Measurements from ENCODE around the gene DAP.
"Not testable (repeated sequence)": the region's sequence is repeated elsewhere in the genome, so short reads cannot be mapped to it uniquely, and the experiment has no call there.

Gene DAP

GRCh38 chr5:10649666-10650380, 111.2 kb downstream of the DAP start:
- peak; percentile 74 for DNase-seq

GRCh38 chr5:10648806-10649665, 112.0 kb downstream of the DAP start:
- no peak for DNase-seq

GRCh38 chr5:10647640-10648039, 113.4 kb downstream of the DAP start:
- DNase-seq = no peak

GRCh38 chr5:10645671-10646070, 115.4 kb downstream of the DAP start:
- peak; percentile 6 for DNase-seq

- DNase-seq = peak; percentile 11
These were observed 115.9 kb downstream of the DAP start for GRCh38 chr5:10645146-10645545.

- peak; percentile 1 for DNase-seq
These were observed 116.8 kb downstream of the DAP start for GRCh38 chr5:10644192-10644591.

- peak; percentile 12 for DNase-seq
These were observed 118.7 kb downstream of the DAP start for GRCh38 chr5:10642367-10642766.

- no peak for DNase-seq
These were observed 121.1 kb downstream of the DAP start for GRCh38 chr5:10639846-10640368.

- peak; percentile 2 for DNase-seq
These were observed 122.3 kb downstream of the DAP start for GRCh38 chr5:10638723-10639122.

- DNase-seq = peak; percentile 13
These were observed 123.1 kb downstream of the DAP start for GRCh38 chr5:10637944-10638343.

GRCh38 chr5:10636363-10637142, 124.5 kb downstream of the DAP start:
- DNase-seq = peak; percentile 30

- DNase-seq = no peak
These were observed 125.1 kb downstream of the DAP start for GRCh38 chr5:10635867-10636350.

GRCh38 chr5:10635257-10635866, 125.7 kb downstream of the DAP start:
- DNase-seq = peak; percentile 15

- no peak for DNase-seq
These were observed 126.5 kb downstream of the DAP start for GRCh38 chr5:10634562-10634961.

- peak; percentile 19 for DNase-seq
These were observed 127.0 kb downstream of the DAP start for GRCh38 chr5:10634050-10634449.

GRCh38 chr5:10633271-10634049, 127.6 kb downstream of the DAP start:
- DNase-seq = peak; percentile 12

- DNase-seq = no peak
These were observed 128.8 kb downstream of the DAP start for GRCh38 chr5:10632110-10632761.

GRCh38 chr5:10631316-10631996, 129.6 kb downstream of the DAP start:
- DNase-seq = no peak

GRCh38 chr5:10630744-10631143, 130.3 kb downstream of the DAP start:
- DNase-seq = not testable (repeated sequence)

GRCh38 chr5:10630126-10630525, 130.9 kb downstream of the DAP start:
- DNase-seq = no peak
